Astrocyte (in vitro differentiated cells and primary cell): Measurements from ENCODE around the gene MAPK9. TPM values are rescaled to one million over a fixed set of nuclear protein-coding genes. Genes with fewer than 3 reads are reported as not detected.

Experiments
- DNase-seq: peaks from one replicate; pipeline ENCODE4 v3.0.0-alpha.2; 2010; ENCODE audit warnings: low read depth
- FAIRE-seq: peaks from 2 replicates; lab custom pipeline; 2011; peaks lifted over from hg19 to GRCh38; lab: Jason Lieb, UNC
- H2AFZ ChIP-seq: 2 replicates; pipeline ENCODE4 v1.6.0; 2012; ENCODE audit warnings: low read depth, low read length, inconsistent platforms
- H3K27ac ChIP-seq: 2 replicates; pipeline ENCODE4 v1.5.1; 2011; ENCODE audit warnings: low read depth, low read length, inconsistent platforms
- H3K27me3 ChIP-seq: 2 replicates; pipeline ENCODE4 v1.6.0; 2011; ENCODE audit warnings: low read length, inconsistent platforms; ENCODE audit not compliant: insufficient read depth
- H3K36me3 ChIP-seq: 2 replicates; pipeline ENCODE4 v1.5.1; 2011; ENCODE audit warnings: low read length, inconsistent platforms; ENCODE audit not compliant: insufficient read depth
- H3K4me1 ChIP-seq: 2 replicates; pipeline ENCODE4 v1.5.1; 2011; ENCODE audit warnings: low read length, inconsistent platforms; ENCODE audit not compliant: insufficient read depth
- H3K4me2 ChIP-seq: 2 replicates; pipeline ENCODE4 v1.6.0; 2012; ENCODE audit warnings: low read length, inconsistent platforms
- H3K4me3 ChIP-seq: 2 replicates; pipeline ENCODE4 v1.5.1; 2011; ENCODE audit warnings: low read depth, mild to moderate bottlenecking, low read length, inconsistent platforms; ENCODE audit not compliant: insufficient read depth
- H3K79me2 ChIP-seq: 2 replicates; pipeline ENCODE4 v1.6.0; 2012; ENCODE audit warnings: mild to moderate bottlenecking, low read length, inconsistent platforms; ENCODE audit not compliant: insufficient read depth
- H3K9ac ChIP-seq: 2 replicates; pipeline ENCODE4 v1.6.0; 2012; ENCODE audit warnings: mild to moderate bottlenecking, low read length, inconsistent platforms
- H3K9me3 ChIP-seq: 2 replicates; pipeline ENCODE4 v1.5.1; 2012; ENCODE audit warnings: low read depth, mild to moderate bottlenecking, low read length, inconsistent platforms; ENCODE audit not compliant: insufficient read depth
- H4K20me1 ChIP-seq: 2 replicates; pipeline ENCODE4 v1.6.0; 2012; ENCODE audit warnings: low read length, inconsistent platforms; ENCODE audit not compliant: insufficient read depth
- H3K27ac Mint-ChIP-seq: one replicate; pipeline ENCODE4 v1.8.0; 2021; ENCODE audit warnings: mild to moderate bottlenecking, mixed read lengths; ENCODE audit not compliant: unreplicated experiment
- H3K27me3 Mint-ChIP-seq: one replicate; pipeline ENCODE4 v1.8.0; 2021; ENCODE audit warnings: low read depth, mixed read lengths; ENCODE audit not compliant: unreplicated experiment
- H3K36me3 Mint-ChIP-seq: one replicate; pipeline ENCODE4 v1.8.0; 2021; ENCODE audit warnings: low read depth, mixed read lengths; ENCODE audit not compliant: unreplicated experiment
- H3K4me1 Mint-ChIP-seq: one replicate; pipeline ENCODE4 v1.8.0; 2021; ENCODE audit warnings: low read depth, mixed read lengths; ENCODE audit not compliant: unreplicated experiment
- H3K4me3 Mint-ChIP-seq: one replicate; pipeline ENCODE4 v1.8.0; 2021; ENCODE audit warnings: mild to moderate bottlenecking, moderate library complexity, mixed read lengths; ENCODE audit not compliant: unreplicated experiment
- H3K9me3 Mint-ChIP-seq: one replicate; pipeline ENCODE4 v1.8.0; 2021; ENCODE audit warnings: mild to moderate bottlenecking, mixed read lengths; ENCODE audit not compliant: unreplicated experiment
- CTCF ChIP-seq: IDR thresholded peaks from 2 replicates; pipeline ENCODE4 v1.5.1; 2011; ENCODE audit warnings: low read depth, mild to moderate bottlenecking, inconsistent platforms, low read length, moderate library complexity; ENCODE audit not compliant: insufficient read depth
- EZH2 ChIP-seq: IDR thresholded peaks from 2 replicates; pipeline ENCODE4 v1.6.1; 2012; ENCODE audit warnings: mild to moderate bottlenecking, low read length, inconsistent platforms; ENCODE audit not compliant: insufficient read depth
- total RNA-seq: library from RNA; stranded (reverse); gene quantifications from 2 replicates; pipeline ENCODE4 v1.2.1, GENCODE V29; 2021

The MAPK9 gene
- total RNA-seq, 1 donor from 2014 or later, result 34.0 TPM

- no peaks in the 10 kb centered on the region for H3K4me1 ChIP-seq
- peaks cover 2% of the 10 kb centered on the region for H3K9me3 Mint-ChIP-seq
- H3K4me3 ChIP-seq, result no peak overlapping the region
- peaks cover 3% of the 10 kb centered on the region for H3K27me3 Mint-ChIP-seq
- no peak for DNase-seq
- peaks cover 15% of the 10 kb centered on the region for H3K36me3 ChIP-seq
- peaks cover 6% of the 10 kb centered on the region for H4K20me1 ChIP-seq
- no peaks in the 10 kb centered on the region for H3K9me3 ChIP-seq
- no peak overlapping the region for H3K4me2 ChIP-seq
- no peak overlapping the region for H2AFZ ChIP-seq
- no peaks in the 10 kb centered on the region for H3K27me3 ChIP-seq
- FAIRE-seq, result no peak
- no peak overlapping the region for H3K27ac ChIP-seq
- H3K36me3 Mint-ChIP-seq, result peaks cover 20% of the 10 kb centered on the region
- TF ChIP-seq CTCF, result no peak
- H3K4me1 Mint-ChIP-seq, result no peaks in the 10 kb centered on the region
- H3K4me3 Mint-ChIP-seq, result no peak overlapping the region
- no peak overlapping the region for H3K9ac ChIP-seq
- no peak overlapping the region for H3K27ac Mint-ChIP-seq
- no peaks in the 10 kb centered on the region for H3K79me2 ChIP-seq
Observed at GRCh38 chr5:180304016-180304292, 12.1 kb upstream of the MAPK9 start.

GRCh38 chr5:180303226-180304015 lies 11.5 kb upstream of the MAPK9 start:
- Histone ChIP-seq H3K4me2 (no peak overlapping the region), H3K27ac (no peak overlapping the region), H3K4me1 (no peaks in the 10 kb centered on the region), H3K9me3 (no peaks in the 10 kb centered on the region), H3K9ac (no peak overlapping the region), H3K27me3 (no peaks in the 10 kb centered on the region), H3K79me2 (no peaks in the 10 kb centered on the region), H3K4me3 (no peak overlapping the region), H2AFZ (no peak overlapping the region), H3K36me3 (peaks cover 15% of the 10 kb centered on the region), H4K20me1 (peaks cover 6% of the 10 kb centered on the region)
- DNase-seq (no peak), FAIRE-seq (no peak)
- TF ChIP-seq CTCF (no peak), EZH2 (no peak)
- no peaks in the 10 kb centered on the region for H3K4me1 Mint-ChIP-seq
- peaks cover 2% of the 10 kb centered on the region for H3K9me3 Mint-ChIP-seq
- no peak overlapping the region for H3K4me3 Mint-ChIP-seq
- no peak overlapping the region for H3K27ac Mint-ChIP-seq
- H3K36me3 Mint-ChIP-seq, result peaks cover 20% of the 10 kb centered on the region
- H3K27me3 Mint-ChIP-seq, result peaks cover 3% of the 10 kb centered on the region

GRCh38 chr5:180302256-180302655 lies 10.4 kb upstream of the MAPK9 start:
- Histone ChIP-seq H3K79me2 (no peaks in the 10 kb centered on the region), H3K9me3 (no peaks in the 10 kb centered on the region), H2AFZ (no peak overlapping the region), H3K27me3 (no peaks in the 10 kb centered on the region), H3K36me3 (peaks cover 15% of the 10 kb centered on the region), H3K9ac (no peak overlapping the region), H3K27ac (no peak overlapping the region), H3K4me3 (no peak overlapping the region), H3K4me2 (no peak overlapping the region), H3K4me1 (no peaks in the 10 kb centered on the region), H4K20me1 (peaks cover 6% of the 10 kb centered on the region)
- TF ChIP-seq CTCF, result no peak
- no peak for TF ChIP-seq EZH2
- H3K4me1 Mint-ChIP-seq, result no peaks in the 10 kb centered on the region
- H3K36me3 Mint-ChIP-seq, result peaks cover 23% of the 10 kb centered on the region
- H3K4me3 Mint-ChIP-seq, result no peak overlapping the region
- peaks cover 2% of the 10 kb centered on the region for H3K9me3 Mint-ChIP-seq
- FAIRE-seq (no peak), DNase-seq (no peak)
- H3K27ac Mint-ChIP-seq, result no peak overlapping the region
- peaks cover 3% of the 10 kb centered on the region for H3K27me3 Mint-ChIP-seq
